ENCODE data around the gene TTLL12. TPM values are rescaled to one million over a fixed set of nuclear protein-coding genes. Genes with fewer than 3 reads are reported as not detected.
"Not testable (repeated sequence)": the region's sequence is repeated elsewhere in the genome, so short reads cannot be mapped to it uniquely, and the experiment has no call there.

Gene TTLL12
- total RNA-seq, 1 experiment from 2014 or later: 58.9 TPM

GRCh38 chr22:43155789-43156188 lies 31.1 kb downstream of the TTLL12 start:
- peak; percentile 64 for DNase-seq (ENCODE audit: low read depth)

DNA sequence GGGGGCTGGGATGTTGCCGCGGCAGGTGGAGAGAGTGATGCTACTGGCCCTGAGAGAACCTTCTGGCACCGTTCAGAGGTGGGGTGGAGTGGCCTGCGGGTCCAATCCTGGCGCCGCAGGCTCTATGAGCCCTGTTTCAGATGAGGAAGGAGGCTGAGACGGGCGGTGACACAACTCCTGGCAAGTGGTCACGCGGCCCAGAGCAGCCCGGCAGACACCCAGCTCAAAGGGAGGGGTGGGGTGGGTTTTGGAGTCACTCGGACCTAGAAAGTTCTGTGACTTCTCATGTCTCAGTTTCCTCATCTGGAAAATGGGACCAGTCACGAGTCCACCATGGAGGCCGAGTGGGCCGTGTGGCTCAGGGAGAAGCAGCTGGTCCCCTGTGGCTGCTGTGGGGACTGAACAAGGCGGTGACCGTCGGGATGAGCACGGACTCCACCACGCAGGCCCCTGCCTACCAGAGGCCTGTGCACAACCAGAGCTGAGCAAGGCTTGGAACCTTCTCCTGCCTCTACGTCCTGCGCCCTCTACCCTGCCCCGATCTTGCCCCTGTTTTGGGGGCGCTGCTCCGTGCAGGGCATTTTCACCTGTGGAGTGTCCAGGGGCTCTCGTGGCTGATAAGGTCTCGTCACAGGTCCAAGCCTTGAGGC lies 31.9 kb downstream of the TTLL12 start:
- no peak for DNase-seq (ENCODE audit: low read depth)

- no peak for DNase-seq (ENCODE audit: low read depth)
Measured at GRCh38 chr22:43153899-43154298, 33.0 kb downstream of the TTLL12 start.

DNA sequence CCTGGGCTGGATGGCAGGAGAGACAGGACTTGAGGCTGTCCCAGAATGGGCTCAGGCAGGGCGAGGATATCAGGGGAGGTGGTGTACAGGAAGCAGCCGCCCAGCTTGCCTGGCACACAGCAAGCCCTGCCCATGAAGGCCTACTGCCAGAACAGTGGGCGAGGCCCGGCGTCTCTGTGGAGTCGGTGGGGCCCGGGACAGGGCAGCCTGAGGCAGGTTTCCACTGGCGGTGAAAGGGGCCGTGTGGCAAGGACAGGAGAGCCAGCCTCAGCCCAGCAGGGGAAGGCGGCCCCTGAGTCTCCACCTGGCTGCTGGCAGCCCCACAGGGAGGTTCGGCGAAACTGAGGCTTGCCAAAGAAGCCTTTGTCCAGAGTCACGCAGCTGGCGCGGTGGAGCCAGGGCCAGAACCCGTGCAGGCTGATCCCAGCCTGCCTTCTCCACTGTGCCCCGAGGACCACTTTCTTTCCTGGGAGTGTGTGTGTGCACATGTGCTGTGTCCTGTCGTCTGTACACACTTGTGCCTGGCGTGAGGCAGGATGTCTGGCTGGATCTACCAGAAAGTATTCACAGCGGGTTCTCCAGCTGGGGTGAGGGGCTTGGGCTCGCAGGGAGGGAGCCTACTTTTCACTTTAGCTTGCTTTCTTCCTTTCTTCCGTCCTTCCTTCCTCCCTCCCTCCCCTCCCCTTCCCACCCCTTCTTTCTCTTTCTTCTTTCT lies 34.4 kb downstream of the TTLL12 start:
- DNase-seq (ENCODE audit: low read depth): peak; percentile 60

- no peak for DNase-seq (ENCODE audit: low read depth)
Measured at GRCh38 chr22:43152003-43152356, 35.0 kb downstream of the TTLL12 start.

- peak; percentile 58 for DNase-seq (ENCODE audit: low read depth)
Measured at GRCh38 chr22:43151251-43152002, 35.5 kb downstream of the TTLL12 start, which contains the start of gene TSPO. TSPO (plus strand) TSS chr22:43151559; CDS start chr22:43159239, 7,680 bp downstream.

GRCh38 chr22:43150731-43151206 lies 36.2 kb downstream of the TTLL12 start:
- no peak for DNase-seq (ENCODE audit: low read depth)

- DNase-seq (ENCODE audit: low read depth): peak; percentile 29
Measured at GRCh38 chr22:43148581-43148980, 38.4 kb downstream of the TTLL12 start.

DNA sequence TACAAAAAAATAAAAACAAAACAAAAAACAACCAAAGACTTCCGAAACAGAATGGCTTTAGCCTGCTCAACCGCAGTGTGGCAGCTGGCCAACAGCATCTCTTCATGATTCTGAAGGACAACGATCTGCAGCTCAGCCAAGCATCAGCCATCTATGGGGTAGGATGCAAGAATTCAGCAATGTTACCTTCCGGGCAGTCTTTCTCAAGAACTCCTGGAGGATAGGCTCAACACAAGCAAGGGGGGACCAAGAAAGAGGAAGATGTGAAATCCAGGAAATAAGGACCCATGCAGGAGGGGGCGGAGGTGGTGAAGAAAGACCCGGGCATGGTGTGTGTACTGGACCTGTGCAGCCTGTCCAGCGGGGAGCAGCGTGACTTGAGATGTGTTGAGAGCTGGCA lies 39.1 kb downstream of the TTLL12 start:
- no peak for DNase-seq (ENCODE audit: low read depth)

GRCh38 chr22:43146332-43146731 lies 40.6 kb downstream of the TTLL12 start:
- not testable (repeated sequence) for DNase-seq (ENCODE audit: low read depth)

DNA sequence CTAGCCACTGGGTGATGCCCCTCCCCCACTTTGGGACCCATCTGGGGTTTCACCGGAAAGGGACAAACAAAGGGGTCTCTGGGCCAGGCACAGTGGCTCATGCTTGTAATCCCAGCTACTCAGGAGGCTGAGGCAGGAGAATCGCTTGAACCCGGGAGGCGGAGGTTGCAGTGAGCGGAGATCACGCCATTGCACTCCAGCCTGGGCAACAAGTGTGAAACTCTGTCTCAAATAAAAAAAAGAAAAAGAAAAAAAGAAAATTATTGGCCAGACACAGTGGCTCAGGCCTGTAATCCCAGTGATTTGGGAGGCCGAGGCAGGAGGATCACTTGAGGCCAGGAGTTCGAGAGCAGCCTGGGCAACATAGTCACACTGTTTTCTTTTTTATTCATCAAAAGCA lies 41.6 kb downstream of the TTLL12 start:
- DNase-seq (ENCODE audit: low read depth): not testable (repeated sequence)

GRCh38 chr22:43144949-43145348 lies 42.0 kb downstream of the TTLL12 start:
- DNase-seq (ENCODE audit: low read depth): no peak

- peak; percentile 74 for DNase-seq (ENCODE audit: low read depth)
Measured at GRCh38 chr22:43142880-43143562, 43.9 kb downstream of the TTLL12 start, which contains the start of gene MCAT. MCAT (minus strand) TSS chr22:43143398; CDS start chr22:43143348, 50 bp downstream.

GRCh38 chr22:43136801-43137200 lies 50.1 kb downstream of the TTLL12 start:
- DNase-seq (ENCODE audit: low read depth): no peak

DNA sequence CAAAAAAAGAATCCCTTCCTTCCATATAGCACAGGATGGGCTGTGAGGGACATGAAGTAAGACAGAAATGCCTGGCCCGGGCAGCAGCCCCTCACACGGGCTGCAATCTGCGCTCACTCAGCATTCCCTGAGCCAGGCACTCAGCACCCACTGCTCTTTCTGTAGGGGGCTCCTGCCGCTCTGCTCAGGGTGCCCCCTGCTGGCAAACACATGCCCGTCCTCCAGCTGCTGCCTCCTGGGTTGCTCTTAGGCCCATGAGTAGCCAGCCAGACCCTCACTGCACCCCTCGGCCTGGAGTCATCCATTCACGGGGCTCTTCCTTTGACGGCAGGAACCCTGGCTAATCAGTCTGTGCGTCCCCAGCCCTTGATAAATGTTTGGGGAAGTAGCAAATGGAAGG lies 50.7 kb downstream of the TTLL12 start:
- DNase-seq (ENCODE audit: low read depth): no peak

DNA sequence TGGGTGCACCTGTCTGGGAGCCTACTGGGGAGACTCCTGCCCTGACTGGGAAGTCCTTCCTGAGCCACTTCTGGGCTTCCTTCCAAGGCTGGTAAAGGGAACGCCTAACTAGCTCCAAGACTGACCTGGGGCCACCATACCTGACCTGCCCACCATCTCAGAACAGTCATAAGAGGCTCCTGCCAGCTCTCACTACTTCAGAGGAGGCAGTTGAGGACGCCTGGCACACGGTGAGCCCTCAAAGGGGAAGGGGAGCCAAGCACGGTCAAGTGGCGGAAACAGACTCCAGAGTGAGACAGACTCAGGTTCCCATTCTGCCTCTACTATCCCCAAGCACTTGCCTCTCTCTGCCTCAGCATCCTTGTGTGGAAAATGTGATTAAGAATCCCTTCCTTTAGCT lies 51.4 kb downstream of the TTLL12 start:
- no peak for DNase-seq (ENCODE audit: low read depth)

GRCh38 chr22:43134553-43134952 lies 52.4 kb downstream of the TTLL12 start:
- no peak for DNase-seq (ENCODE audit: low read depth)

- no peak for DNase-seq (ENCODE audit: low read depth)
Measured at GRCh38 chr22:43133401-43133800, 53.5 kb downstream of the TTLL12 start.

DNA sequence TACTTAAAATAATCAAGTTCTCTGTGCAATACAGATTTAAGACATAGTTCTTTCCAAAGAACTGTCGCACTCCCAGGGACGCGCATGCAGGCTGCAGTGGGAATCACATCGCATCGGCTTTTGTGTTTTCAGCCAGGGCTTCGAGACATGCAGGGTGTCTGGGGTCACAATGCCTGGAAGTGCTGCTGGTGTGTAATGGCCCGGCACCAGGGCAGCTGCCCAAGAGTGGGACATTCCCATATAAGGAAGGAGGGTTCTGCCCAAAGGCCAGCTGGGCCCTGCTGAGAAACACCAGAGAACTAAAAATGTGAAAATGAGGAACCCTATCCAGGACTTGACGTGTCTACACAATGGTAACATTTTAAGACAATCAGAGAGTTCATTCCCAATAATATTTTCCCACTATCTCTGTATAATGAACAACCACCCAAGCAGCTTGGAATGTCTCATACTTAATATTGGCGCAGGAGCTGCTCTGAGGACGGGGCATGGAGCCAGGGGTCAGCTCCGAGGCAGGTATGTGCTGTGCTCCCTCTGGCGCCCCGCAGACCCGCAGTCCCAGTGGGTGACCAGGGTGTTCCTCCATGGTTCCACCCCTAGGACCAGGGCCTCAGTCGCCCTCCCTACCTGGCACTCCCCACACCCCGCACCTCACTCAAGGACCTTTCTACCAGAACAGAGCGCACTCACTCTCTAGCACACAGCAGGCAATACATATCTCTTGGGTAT lies 55.0 kb downstream of the TTLL12 start:
- DNase-seq (ENCODE audit: low read depth): no peak

DNA sequence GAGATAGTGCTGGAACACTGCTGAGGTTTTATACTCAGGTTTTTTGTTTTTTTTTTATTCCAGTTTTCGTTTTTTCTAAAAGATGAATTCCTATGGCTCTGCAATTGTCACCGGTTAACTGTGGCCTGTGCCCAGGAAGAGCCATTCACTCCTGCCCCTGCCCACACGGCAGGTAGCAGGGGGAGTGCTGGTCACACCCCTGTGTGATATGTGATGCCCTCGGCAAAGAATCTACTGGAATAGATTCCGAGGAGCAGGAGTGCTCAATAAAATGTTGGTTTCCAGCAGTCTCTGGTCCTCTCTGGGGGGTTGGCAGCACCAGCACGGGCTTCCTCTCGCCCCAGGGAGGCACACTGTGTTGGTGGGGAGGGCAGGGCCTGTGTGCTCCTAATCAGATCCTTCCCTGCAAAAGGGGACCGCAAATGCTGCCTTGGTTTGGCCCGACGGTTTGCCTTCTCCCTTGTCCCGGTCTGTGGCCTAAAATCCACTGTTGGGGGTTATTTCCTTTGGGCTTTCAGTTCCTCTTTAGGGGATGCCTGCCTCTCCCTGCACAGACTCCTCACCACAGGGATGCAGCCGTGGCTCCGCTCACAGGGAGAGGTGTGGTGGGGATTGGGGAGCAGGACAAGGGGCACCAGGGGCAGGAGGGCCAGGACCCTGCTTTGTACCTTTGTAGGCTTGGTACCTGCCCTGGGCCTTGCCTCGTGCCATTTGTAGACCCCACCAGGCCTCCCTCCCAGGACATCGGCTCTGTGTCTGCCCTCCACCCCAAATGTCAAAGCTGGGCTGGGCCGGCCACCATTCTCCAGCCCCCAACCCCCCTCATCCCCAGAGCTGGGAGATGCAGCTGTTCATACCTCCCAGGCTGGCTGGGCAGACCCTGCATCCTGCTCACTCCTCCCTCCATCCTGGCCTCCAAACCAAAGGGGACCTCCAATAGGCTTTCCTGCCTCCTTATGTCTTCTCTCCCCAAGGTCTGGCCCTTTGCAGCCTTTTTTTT lies 57.2 kb downstream of the TTLL12 start:
- no peak for DNase-seq (ENCODE audit: low read depth)

Measured in LHCN-M2 (cell line).